GM10248 (cell line): ENCODE data around the gene AP3S1.

Experiments used
- CTCF ChIA-PET: fragments of 300-600 bp; sonication (Branson Sonifier 250); formaldehyde crosslinking; extraction: SDS; loops from one replicate; lab custom pipeline; 2021; ENCODE audit warnings: antibody characterized with exemption; lab: Yijun Ruan, JAX
- POLR2A ChIA-PET: fragments of 350-650 bp; sonication (Branson Sonifier 250); formaldehyde crosslinking; extraction: SDS; loops from one replicate; lab custom pipeline; 2020; ENCODE audit warnings: antibody characterized with exemption; lab: Yijun Ruan, JAX
- DNase-seq: peaks from one replicate; pipeline ENCODE4 v3.0.0; 2012; ENCODE audit errors: extremely low spot score
- CTCF ChIP-seq: IDR thresholded peaks from 2 replicates; pipeline ENCODE4 v1.5.1; 2012; ENCODE audit warnings: mild to moderate bottlenecking, low read depth; ENCODE audit errors: extremely low read depth, missing control alignments, control extremely low read depth

The AP3S1 gene

DNA sequence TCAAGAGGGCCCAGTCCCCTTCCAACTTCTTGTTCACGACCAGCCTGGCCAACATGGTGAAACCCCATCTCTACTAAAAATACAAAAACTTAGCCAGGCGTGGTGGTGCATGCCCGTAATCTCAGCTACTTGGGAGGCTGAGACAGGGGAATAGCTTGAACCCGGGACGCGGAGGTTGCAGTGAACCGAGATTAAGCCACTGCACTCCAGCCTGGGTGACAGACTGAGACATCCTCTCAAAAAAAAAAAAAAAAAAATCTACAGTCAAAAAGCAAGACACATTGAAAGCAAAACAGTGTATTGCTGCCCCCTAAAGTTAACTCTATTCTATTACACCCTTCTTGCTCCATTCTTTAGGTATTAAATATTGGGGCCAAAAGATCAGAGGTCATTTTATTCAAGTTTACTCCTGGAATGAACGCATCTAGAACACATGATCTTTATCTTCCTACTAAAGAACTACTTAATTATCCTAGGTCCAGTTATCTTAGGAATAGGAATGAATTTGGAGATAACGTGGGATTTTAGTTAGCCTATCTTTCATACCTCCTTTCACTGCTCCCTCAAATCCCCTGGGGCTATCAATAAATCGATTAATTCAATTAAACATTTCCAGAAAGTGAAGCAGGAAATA, 2.7 kb upstream of the AP3S1 start:
- peak; percentile 52 for TF ChIP-seq CTCF
- ChIA-PET CTCF (interaction anchor here (1.1 to 3.0 kb wide), 7 partner anchors 11 to 530 kb away, joined by 3 to 15 read pairs (median 5); no protein-coding TSS in a partner anchor), POLR2A (no interaction called here)
- DNase-seq: peak; percentile 47

DNA sequence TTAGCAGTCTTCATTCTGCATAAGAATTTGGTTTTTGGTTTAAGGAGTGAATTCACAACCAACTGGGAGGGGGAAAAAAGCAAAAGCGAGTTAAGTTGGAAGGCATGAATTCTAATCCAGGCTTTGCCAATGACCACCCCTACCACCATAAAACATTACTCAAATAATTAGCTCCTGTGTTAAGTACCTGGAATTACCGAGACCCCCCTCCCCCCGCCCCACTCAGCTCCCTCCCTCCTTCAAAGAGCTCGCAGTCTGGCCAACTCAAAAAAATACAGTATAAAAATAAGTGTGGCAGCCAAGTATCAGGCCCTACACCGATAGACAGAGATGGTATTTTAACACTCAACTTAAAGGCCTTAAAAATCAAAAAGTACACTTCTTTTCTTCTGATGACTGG, 862 bp upstream of the AP3S1 start:
- DNase-seq: no peak
- no peak for TF ChIP-seq CTCF
- ChIA-PET CTCF (interaction anchor here (1.0 to 3.0 kb wide), 6 partner anchors 9 to 227 kb away, joined by 3 to 15 read pairs (median 6); no protein-coding TSS in a partner anchor), POLR2A (no interaction called here)

DNA sequence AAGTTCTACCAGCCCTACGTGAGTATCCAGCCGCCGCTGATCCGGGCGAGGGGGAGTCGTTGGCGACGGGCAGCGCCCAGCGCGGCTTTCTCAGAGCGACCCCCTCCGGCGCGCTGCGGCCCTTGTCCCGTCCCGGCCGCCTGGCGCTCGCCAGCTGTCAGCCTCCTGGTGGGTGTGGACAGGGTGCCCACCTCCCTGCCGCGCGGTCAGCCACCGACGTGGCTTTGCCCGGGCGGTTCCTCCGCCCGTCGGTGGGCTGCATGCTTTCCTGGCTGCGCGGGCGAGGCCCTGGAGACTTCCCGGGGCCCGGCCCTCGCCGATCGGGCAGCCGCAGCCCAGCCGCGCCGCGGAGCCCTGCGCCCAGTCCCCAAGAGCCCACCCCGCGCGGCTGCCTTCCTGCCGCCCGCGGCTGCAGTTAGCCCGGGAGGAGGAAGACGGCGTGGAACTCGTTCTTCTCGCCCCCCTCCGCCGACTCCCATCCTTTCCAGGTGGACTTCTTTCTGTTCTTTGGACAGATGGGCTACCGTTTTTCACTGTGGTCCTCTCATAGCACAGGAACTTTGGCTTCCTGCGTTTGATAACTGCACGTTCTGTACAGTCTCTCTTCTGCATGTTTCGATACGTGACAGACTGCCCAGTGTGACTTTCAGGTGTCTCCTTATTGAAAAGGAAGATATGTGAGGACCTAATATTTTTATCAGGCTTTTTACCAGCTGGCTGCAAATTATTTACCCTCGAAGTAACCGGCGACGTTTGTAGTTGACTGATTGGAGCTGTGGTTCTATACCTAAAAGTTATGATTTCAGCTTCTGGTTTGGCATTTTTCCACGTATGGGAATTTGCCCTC, 577 bp downstream of the AP3S1 start:
- ChIA-PET POLR2A (no interaction called here), CTCF (interaction anchor here (0.9 to 2.0 kb wide), 5 partner anchors 11 to 227 kb away, joined by 3 to 8 read pairs (median 4); no protein-coding TSS in a partner anchor)
- peak; percentile 44 for TF ChIP-seq CTCF
- DNase-seq: peak; percentile 20

- TF ChIP-seq CTCF: no peak
- CTCF ChIA-PET: interaction anchor here (0.9 to 1.5 kb wide), 4 partner anchors 10 to 227 kb away, joined by 3 to 4 read pairs (median 4); no protein-coding TSS in a partner anchor
- no peak for DNase-seq
- POLR2A ChIA-PET: no interaction called here
Measured at GRCh38 chr5:115842952-115843351, 1.2 kb downstream of the AP3S1 start.

- no peak for TF ChIP-seq CTCF
- CTCF ChIA-PET: interaction anchor here (0.9 to 1.5 kb wide), 4 partner anchors 10 to 226 kb away, joined by 3 to 4 read pairs (median 4); no protein-coding TSS in a partner anchor
- DNase-seq: no peak
- POLR2A ChIA-PET: no interaction called here
Measured at GRCh38 chr5:115843444-115844130, 1.9 kb downstream of the AP3S1 start.

- no peak for TF ChIP-seq CTCF
- POLR2A ChIA-PET: no interaction called here
- CTCF ChIA-PET: interaction anchor here (1.5 kb wide), 2 partner anchors 13 to 225 kb away, joined by 4 read pairs; no protein-coding TSS in a partner anchor
- DNase-seq: no peak
Measured at GRCh38 chr5:115844321-115844817, 2.6 kb downstream of the AP3S1 start.
